Esophagus muscularis mucosa (tissue), 4 donors: ENCODE measurements around the gene TMEM35B. TPM values are rescaled to one million over a fixed set of nuclear protein-coding genes. Genes with fewer than 3 reads are reported as not detected.

Experiments used
- DNase-seq: peaks from one replicate; pipeline ENCODE4 v3.0.0-alpha.2; 2017; ENCODE audit errors: extremely low spot score
- H3K27ac ChIP-seq, 4 donors: fragments of 200-600 bp; sonication (generic); replicated peaks in 1 of 4; 1 replicate in 3 of 4; 2 replicates in 1 of 4; pipeline ENCODE4 v1.5.1; 2016 to 2019; ENCODE audit warnings: mild to moderate bottlenecking in 1 of 4
- H3K27me3 ChIP-seq, 4 donors: fragments of 200-600 bp; sonication (generic); one replicate each; pipeline versions ENCODE4 v1.5.1 to v1.6.0; 2016 to 2019
- H3K36me3 ChIP-seq, 4 donors: fragments of 200-600 bp; sonication (generic); one replicate each; pipeline ENCODE4 v1.5.1; 2016 to 2019
- H3K4me1 ChIP-seq, 4 donors: fragments of 200-600 bp; sonication (generic); one replicate each; pipeline ENCODE4 v1.5.1; 2016 to 2019
- H3K4me3 ChIP-seq, 4 donors: fragments of 200-600 bp; sonication (generic); 1 replicate in 2 of 4; 2 replicates in 2 of 4; pipeline ENCODE4 v1.5.1; 2016 to 2019; ENCODE audit warnings: mild to moderate bottlenecking in 4 of 4, moderate library complexity in 1 of 4
- H3K9me3 ChIP-seq, 4 donors: fragments of 200-600 bp; sonication (generic); 1 replicate in 3 of 4; 2 replicates in 1 of 4; pipeline ENCODE4 v1.5.1; 2016 to 2019
- CTCF ChIP-seq, 3 experiments: fragments of 200-600 bp in 2 of 3; fragments of 450-650 bp in 1 of 3; sonication (generic) in 2 of 3; IDR thresholded peaks; one replicate each; pipeline ENCODE4 v1.5.1; 2017 to 2019; ENCODE audit warnings: antibody characterized with exemption in 3 of 3, mild to moderate bottlenecking in 2 of 3, moderate library complexity in 1 of 3
- EP300 ChIP-seq: sonication (generic); formaldehyde crosslinking; IDR thresholded peaks from one replicate; pipeline ENCODE4 v1.6.1; 2017; ENCODE audit warnings: antibody characterized with exemption
- POLR2A ChIP-seq: fragments of 450-650 bp; IDR thresholded peaks from one replicate; pipeline ENCODE4 v1.6.1; 2017; ENCODE audit warnings: antibody characterized with exemption, moderate library complexity, mild to moderate bottlenecking, low read depth
- POLR2AphosphoS5 ChIP-seq, 2 donors: sonication (generic); formaldehyde crosslinking; IDR thresholded peaks; one replicate each; pipeline ENCODE4 v1.6.1; 2017; ENCODE audit warnings: antibody characterized with exemption in 2 of 2
- WGBS: methylation state at CpG from one replicate; pipeline ENCODE4 v1.1.5; 2018; 5-methylcytosine and 5-hydroxymethylcytosine counted together
- intact Hi-C: fragments of 100-400 bp; cut with DNase I; formaldehyde crosslinking; loops from one replicate; pipeline ENCODE4 v1.15.1; 2023
- total RNA-seq, 4 donors: library from RNA; depleted of rRNA; stranded (reverse); fragments of >200 nt; gene quantifications; one replicate each; pipeline versions ENCODE4 v1.1.0 to v1.2.1, GENCODE V29; 2016

Gene TMEM35B
- 10 to 100 TPM; 26.1 to 38.6 (median 32.9) TPM for total RNA-seq

GRCh38 chr1:34984793-34985608, at the start of gene TMEM35B:
Gene TMEM35B (minus strand): TSS chr1:34985347. CDS start chr1:34985305, 42 bp downstream.
- TF ChIP-seq POLR2AphosphoS5 (IDR thresholded peaks at IDR 0.05) (peak; percentile 72 to 88), EP300 (no peak), POLR2A (peak; percentile 55), CTCF (IDR thresholded peaks at IDR 0.05) (peak in 2 of 3 experiments; percentile 11 to 32)
- DNase-seq, result no peak
- peak within 1 kb of the TSS; percentile 79 to 95 (median 89) for H3K4me3 ChIP-seq
- H3K27ac ChIP-seq, result peak within 1 kb of the TSS; percentile 89 to 97 (median 94)
- peaks cover 0 to 35% (median 19%) of the 10 kb centered on the region in 4 donors for H3K36me3 ChIP-seq
- no peaks in the 10 kb centered on the region for H3K9me3 ChIP-seq
- intact Hi-C loops, result loop anchor here (10.0 kb wide), 1 partner anchor 130 kb away; the partner anchor contains the start of gene SMIM12
- peaks cover 20 to 31% (median 25%) of the 10 kb centered on the region in 4 donors for H3K4me1 ChIP-seq
- WGBS, result 0% methylated on average over 8 of the region's 58 CpGs
- H3K27me3 ChIP-seq, result no peaks in the 10 kb centered on the region

GRCh38 chr1:35033346-35033745, 48.2 kb upstream of the TMEM35B start:
- 95% methylated on average over 1 of the region's 1 CpG for WGBS
- intact Hi-C loops, result loop anchor here (5.0 kb wide), 1 partner anchor 159 kb away; the partner anchor contains the start of gene SFPQ
- no peaks in the 10 kb centered on the region for H3K27me3 ChIP-seq

GRCh38 chr1:35032384-35032739, 47.2 kb upstream of the TMEM35B start:
- intact Hi-C loops, result loop anchor here (5.0 kb wide), 1 partner anchor 160 kb away; the partner anchor contains the start of gene SFPQ

More at GRCh38 chr1:35033346-35033745, 48.2 kb upstream of the TMEM35B start:
- H3K4me1 ChIP-seq, result peaks cover 11 to 31% (median 26%) of the 10 kb centered on the region in 4 donors
- DNase-seq, result no peak
- H3K9me3 ChIP-seq, result peaks cover 0 to 7% (median 3%) of the 10 kb centered on the region in 4 donors
- TF ChIP-seq EP300, result no peak
- no peak for TF ChIP-seq POLR2A
- no peak for TF ChIP-seq POLR2AphosphoS5 (IDR thresholded peaks at IDR 0.05)
- TF ChIP-seq CTCF (IDR thresholded peaks at IDR 0.05), result no peak
- H3K4me3 ChIP-seq, result no peak overlapping the region
- no peak overlapping the region for H3K27ac ChIP-seq
- no peaks in the 10 kb centered on the region for H3K36me3 ChIP-seq

More at GRCh38 chr1:35032384-35032739, 47.2 kb upstream of the TMEM35B start:
- H3K36me3 ChIP-seq, result peaks cover 0 to 5% (median 2%) of the 10 kb centered on the region in 4 donors
- no peak for DNase-seq
- peak overlapping the region; percentile 89 to 93 (median 91) for H3K27ac ChIP-seq
- 94% methylated on average over 1 of the region's 1 CpG for WGBS
- peak overlapping the region; percentile 67 to 86 (median 74) for H3K4me3 ChIP-seq
- H3K9me3 ChIP-seq, result peaks cover 0 to 7% (median 3%) of the 10 kb centered on the region in 4 donors
- no peaks in the 10 kb centered on the region for H3K27me3 ChIP-seq
- H3K4me1 ChIP-seq, result peaks cover 11 to 38% (median 26%) of the 10 kb centered on the region in 4 donors
- no peak for TF ChIP-seq POLR2AphosphoS5 (IDR thresholded peaks at IDR 0.05)
- no peak for TF ChIP-seq EP300
- no peak for TF ChIP-seq POLR2A
- no peak for TF ChIP-seq CTCF (IDR thresholded peaks at IDR 0.05)
